Activated gamma-delta T cell treated with Interleukin-2 at 50 U/mL for 16 hours (primary cell): Measurements from ENCODE around the gene PHF3.

Source experiments
- DNase-seq: peaks from one replicate; pipeline ENCODE4 v3.0.0-alpha.2; 2020

Gene PHF3

DNA sequence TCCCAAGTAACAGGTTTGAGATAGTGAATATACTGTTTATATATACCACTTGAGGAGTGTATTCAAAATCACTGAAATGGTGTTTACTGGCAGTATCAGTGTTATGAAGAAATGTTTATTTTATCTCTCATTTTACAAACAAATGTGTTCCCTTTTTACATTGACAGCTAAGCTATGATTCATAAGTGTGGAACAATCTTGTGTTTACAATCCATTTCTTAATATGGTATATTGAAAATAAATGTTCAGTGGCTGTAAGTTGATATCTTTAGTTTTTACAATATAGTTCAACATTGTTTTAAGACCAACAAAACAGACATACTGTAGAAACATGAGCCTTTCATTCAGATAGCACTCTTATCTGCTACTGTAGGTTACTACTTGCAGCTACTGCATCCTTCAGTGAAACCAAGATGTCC lies 14.3 kb downstream of the PHF3 start:
- no peak for DNase-seq

GRCh38 chr6:63652980-63653379 lies 17.4 kb downstream of the PHF3 start:
- DNase-seq: no peak

DNA sequence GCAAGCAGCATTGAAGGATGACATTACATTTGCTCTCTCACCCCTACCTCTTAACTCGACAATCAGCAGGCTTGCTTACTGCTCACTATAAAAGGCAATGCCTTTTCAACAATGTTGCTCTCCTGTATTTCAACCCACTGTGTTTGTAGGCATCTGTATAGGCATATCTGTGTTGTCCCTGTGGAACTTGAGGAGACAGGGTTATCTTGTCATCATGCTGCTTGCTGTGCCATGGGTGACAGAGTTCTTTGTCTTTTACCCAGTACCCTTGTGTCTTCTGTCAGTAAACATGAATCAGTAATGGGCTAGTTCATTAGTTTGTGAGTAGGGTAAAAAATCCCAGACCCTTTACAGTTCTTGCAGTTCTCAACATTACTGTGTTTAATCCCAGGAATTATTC lies 25.2 kb downstream of the PHF3 start:
- DNase-seq: no peak

- DNase-seq: no peak
Measured at GRCh38 chr6:63661769-63662168, 26.2 kb downstream of the PHF3 start.

GRCh38 chr6:63663147-63663955 lies 27.7 kb downstream of the PHF3 start:
- no peak for DNase-seq

GRCh38 chr6:63663956-63664281 lies 28.3 kb downstream of the PHF3 start:
- no peak for DNase-seq

GRCh38 chr6:63671098-63671754 lies 35.6 kb downstream of the PHF3 start:
- no peak for DNase-seq

DNA sequence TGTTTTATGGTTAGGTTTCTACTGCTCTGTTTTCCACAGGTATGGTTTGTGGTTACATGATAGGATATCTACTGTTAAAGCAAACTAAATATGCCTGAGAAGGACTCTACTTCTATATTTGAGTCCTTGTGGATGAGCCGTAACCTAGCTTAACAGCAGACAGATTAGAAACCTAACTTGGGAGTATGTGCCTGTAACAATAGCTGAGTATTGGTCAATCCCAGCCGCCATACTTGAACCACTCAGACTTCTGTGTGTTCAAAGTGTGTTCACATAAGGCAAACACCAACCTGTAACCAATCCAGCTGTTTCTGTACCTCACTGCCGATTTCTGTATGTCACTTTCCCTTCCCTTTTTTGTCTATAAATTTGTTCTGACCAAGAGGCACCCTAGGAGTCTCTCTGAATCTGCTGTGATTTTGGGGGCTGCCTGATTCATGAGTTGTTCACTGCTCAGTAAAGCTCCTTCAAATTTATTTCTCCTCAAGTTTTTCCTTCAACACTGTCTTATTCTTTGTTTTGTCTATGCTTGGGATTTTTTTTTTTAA lies 37.1 kb downstream of the PHF3 start:
- no peak for DNase-seq

- DNase-seq: no peak
Measured at GRCh38 chr6:63673692-63674091, 38.1 kb downstream of the PHF3 start.

DNA sequence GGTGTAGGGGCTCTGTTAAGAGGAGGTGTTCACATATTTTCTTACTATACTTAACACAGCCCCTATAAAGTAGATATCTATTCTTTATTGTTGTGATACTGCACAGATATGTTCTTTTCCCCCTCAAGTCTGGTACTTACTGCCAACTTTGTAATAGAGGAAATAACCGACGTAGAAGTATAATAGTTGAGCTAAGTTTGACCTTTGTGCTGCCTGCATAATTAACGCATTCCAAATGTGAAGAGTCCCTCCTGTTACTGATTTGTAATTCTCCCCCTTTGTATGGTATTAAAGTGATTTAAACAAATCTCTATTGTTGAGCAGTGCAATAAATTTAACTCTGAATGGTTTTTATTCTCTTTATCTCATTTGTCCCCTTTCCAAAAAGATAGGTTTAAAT lies 39.0 kb downstream of the PHF3 start:
- no peak for DNase-seq

- DNase-seq: no peak
Measured at GRCh38 chr6:63675138-63675537, 39.5 kb downstream of the PHF3 start.

- no peak for DNase-seq
Measured at GRCh38 chr6:63676412-63677114, 41.0 kb downstream of the PHF3 start.

- DNase-seq: no peak
Measured at GRCh38 chr6:63677282-63677681, 41.7 kb downstream of the PHF3 start.

GRCh38 chr6:63683071-63683603 lies 47.5 kb downstream of the PHF3 start:
- DNase-seq: no peak

- no peak for DNase-seq
Measured at GRCh38 chr6:63685446-63686379, 50.1 kb downstream of the PHF3 start.

DNA sequence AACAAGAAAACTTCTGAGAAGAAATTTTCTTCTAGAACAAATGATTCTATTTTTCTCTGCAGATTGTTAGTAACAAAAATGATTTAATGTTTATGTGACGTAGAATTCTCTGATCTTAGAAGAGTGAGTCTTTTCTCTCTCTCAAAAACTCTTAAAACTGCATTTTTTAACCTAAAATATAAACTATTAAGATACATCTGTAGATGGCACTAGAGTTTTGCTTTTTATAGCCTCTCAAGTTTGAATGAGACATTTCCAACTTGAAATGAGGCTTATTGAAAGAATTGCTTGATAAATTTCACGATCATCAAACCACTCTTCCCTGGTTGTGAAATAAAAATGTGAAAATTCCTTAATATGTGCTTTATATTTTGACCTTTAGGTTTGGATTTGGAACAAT lies 53.8 kb downstream of the PHF3 start:
- DNase-seq: no peak

DNA sequence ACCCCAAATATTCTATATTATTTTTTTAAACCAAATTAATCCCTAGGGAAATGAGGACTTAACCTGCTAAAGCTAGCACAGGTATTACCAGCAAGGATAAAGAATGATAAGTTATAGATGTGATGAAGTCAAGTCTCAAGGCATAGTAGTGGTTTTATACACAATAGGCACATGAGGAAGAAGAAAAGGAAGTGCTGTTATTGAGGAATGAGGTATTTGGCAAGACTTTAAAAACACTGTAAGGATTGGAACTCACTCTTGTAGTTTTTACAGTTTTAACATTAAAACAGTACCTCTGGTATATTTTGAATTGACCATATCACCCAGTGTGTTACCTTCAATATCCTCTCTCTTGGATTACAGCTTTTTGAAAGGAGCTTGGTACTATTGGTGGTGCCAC lies 54.6 kb downstream of the PHF3 start:
- DNase-seq: no peak

DNA sequence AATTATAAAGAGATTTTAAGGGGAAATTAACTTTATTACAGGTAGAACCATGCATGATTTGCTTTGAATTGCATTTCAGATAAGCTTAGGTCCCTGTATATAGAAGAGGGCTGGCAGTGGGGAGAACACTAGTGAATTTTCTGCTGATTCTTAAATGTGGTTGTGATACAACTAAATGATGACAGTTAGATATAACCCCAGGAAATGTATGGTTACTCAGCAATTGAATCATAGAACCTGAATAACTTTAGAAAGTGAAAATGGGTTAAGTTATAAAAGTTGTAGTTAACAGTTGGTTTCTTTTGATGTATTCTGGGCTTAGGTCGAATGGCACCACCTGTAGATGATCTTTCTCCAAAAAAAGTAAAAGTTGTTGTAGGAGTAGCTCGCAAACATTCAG lies 70.1 kb downstream of the PHF3 start:
- no peak for DNase-seq

- DNase-seq: no peak
Measured at GRCh38 chr6:63706630-63707029, 71.0 kb downstream of the PHF3 start.

- no peak for DNase-seq
Measured at GRCh38 chr6:63708631-63709030, 73.0 kb downstream of the PHF3 start.

DNA sequence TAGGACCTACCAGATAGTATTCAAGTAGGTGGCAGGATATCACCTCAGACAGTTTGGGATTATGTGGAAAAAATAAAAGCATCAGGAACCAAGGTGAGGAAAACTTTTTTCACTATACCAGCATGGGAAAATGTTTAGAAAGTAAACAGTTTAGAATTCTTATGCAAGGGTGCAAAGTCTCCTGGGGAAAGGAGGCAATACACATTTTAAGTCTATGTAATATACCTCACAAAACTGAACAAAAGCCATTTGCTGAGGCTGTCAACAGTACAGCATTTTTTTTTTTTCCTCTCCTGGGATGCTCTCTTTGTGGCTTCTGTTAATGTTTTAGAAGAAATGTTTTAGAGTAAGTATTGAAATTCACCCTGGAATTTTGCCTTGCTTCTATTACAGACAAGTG lies 73.5 kb downstream of the PHF3 start:
- no peak for DNase-seq

DNA sequence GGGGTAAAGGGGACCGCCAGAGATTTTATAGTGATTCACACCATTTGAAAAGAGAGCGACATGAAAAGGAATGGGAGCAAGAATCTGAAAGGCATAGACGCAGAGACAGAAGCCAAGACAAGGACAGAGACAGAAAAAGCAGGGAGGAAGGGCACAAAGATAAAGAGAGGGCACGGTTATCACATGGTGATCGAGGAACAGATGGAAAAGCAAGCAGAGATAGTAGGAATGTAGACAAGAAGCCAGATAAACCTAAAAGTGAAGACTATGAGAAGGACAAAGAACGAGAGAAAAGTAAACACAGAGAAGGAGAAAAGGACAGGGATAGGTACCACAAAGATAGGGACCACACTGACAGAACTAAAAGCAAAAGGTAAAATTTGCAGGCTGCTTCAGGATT lies 77.7 kb downstream of the PHF3 start:
- DNase-seq: no peak
